DND-41 (cell line): ENCODE measurements around the gene FOXK2.

ENCODE experiments used
- CTCF ChIP-seq: IDR thresholded peaks from 2 replicates; pipeline ENCODE4 v1.5.1; 2012; ENCODE audit warnings: borderline replicate concordance, low read length, moderate library complexity, mild to moderate bottlenecking; ENCODE audit not compliant: poor library complexity, severe bottlenecking; ENCODE audit errors: extremely low read depth
- EZH2 ChIP-seq: IDR thresholded peaks from 3 replicates; pipeline ENCODE4 v1.6.1; 2012; ENCODE audit warnings: borderline replicate concordance, low read depth, mild to moderate bottlenecking, moderate library complexity, low read length, inconsistent platforms; ENCODE audit not compliant: severe bottlenecking

GRCh38 chr17:82616021-82616711, 96.6 kb downstream of the FOXK2 start:
- no peak for TF ChIP-seq CTCF
- no peak for TF ChIP-seq EZH2
